ENCODE results near the gene E2F3.

E2F3 gene

GRCh38 chr6:20401205-20402091, at the start of gene E2F3:
Gene E2F3, plus strand, starts transcription at chr6:20401879. Its CDS starts 354 bp downstream, at chr6:20402233.
- peak; percentile 93 for DNase-seq (ENCODE audit: low spot score)

DNA sequence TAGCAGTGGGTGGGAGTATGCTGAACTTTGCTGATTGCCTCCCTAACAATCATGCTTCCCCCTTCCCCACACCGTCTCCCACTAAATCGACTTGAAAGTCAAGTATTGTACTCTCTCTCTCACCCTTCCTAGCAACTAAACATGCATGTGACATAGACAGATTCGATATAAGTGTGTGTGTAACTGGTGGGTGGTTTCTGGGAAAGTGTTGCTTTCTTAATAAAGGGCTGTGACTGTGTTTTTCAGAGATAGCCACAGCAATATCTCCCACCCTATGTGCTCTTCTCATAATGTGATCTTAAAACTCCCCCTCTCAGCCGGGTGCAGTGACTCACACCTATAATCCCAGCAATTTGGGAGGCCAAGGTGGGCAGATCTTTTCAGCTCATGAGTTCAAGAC, 49.3 kb upstream of the E2F3 start:
- DNase-seq (ENCODE audit: low spot score) = no peak

DNA sequence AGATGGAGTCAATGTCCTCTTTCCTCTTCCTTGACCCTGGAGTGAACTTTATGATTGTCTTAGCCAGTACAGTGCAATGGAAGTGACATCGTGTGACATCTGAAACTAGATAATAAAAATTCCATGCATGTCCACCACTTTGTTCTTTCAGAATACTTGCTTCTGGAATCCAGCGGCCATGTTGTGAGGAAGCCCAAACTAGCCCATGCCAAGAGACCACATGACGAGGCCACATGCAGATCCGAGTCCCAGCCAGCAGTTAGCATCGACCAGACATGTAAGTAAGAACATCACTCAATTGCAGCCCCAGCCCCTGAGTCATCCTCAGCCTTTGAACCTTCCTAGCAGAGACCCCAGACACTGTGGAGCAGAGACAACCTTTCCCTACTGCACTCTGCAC, 48.5 kb upstream of the E2F3 start:
- no peak for DNase-seq (ENCODE audit: low spot score)

DNA sequence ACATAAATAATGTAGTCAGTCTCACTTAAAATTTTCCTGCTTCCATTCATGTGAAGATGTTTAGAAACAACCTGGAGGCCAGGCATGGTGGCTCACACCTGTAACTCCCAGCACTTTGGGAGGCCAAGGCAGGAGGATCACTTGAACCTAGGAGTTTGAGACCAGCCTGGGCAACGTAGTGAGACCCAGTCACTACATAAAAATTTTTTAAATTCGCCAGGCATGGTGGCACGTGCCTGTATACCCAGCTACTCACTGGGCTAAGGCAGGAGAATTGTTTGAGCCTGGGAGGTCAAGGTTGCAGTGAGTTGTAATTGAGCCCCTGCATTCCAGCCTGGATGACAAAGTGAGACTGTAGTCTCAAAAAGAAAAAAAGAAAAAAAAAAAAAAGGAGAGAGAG, 47.3 kb upstream of the E2F3 start:
- no peak for DNase-seq (ENCODE audit: low spot score)

GRCh38 chr6:20360471-20361119, 41.1 kb upstream of the E2F3 start:
- no peak for DNase-seq (ENCODE audit: low spot score)

DNA sequence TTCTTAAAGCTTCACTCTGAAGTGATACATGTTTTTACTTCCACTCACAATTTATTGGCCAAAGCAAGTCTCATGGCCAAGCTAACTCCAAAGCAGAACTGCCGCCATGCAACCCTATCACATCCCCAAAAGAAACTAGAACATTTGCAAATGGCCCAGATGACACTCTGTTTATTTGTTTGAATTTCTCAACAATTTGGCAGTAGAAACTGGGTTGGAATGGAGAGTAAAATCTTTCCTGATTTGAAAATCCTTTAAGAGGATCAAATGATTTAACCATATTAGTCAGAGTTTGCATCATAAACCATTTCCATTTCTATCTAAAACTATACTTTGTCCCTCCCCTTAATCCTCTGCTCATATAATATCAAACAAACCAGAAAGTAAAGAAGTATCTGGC, 39.1 kb upstream of the E2F3 start:
- no peak for DNase-seq (ENCODE audit: low spot score)

GRCh38 chr6:20364327-20364726, 37.4 kb upstream of the E2F3 start:
- no peak for DNase-seq (ENCODE audit: low spot score)

DNA sequence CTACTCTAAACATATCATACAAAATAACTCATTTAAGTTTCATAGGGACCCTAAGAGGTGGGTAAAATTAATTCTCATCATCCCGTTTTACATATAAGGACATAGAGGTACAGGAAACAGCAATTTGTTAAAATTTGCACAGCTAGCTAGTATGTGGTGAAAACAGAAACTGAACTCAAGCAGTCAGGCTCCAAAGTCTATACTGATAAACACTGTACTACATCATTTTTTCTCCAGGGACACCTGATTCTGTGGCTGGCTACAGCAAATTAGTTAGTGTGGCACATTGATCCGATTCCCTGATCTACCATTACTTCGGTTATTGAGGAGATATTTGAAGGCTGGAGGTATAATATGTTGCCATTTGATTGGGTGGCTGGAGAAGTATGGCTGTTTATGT, 36.2 kb upstream of the E2F3 start:
- no peak for DNase-seq (ENCODE audit: low spot score)

DNA sequence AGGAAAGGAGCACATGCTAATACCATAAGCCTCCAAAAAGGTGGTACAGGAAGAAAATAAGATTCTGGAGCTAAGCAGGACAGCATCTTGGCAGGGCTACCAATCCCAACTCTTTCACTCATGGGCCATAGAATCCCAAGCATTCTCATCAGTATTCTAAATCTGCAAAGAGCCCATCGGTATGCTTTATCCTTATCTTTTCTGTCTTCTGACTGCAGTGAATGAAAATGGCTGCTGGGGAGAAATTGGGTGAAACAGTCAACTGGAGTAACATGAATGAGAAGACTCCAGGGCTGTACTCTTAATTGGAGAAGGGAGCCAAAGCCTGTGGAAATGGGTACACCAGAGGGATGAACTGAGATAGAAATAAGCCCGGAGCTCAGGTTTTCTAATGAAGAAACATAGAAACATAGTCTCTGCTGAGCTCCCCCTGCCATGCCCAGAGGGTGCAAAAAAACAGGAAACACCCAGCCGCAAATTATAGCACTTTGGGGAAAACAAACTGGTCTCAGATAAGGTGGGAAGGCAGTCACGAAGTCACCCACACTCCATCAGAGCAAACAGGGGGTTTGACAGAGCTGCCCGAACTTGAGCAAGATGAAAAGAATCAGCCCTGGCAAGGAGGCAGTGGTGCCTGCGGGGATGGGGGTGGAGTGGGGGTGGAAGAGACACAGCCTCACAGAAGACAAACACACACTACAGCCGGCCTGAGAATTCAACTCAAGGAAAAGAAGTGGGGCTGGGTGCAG, 35.4 kb upstream of the E2F3 start:
- no peak for DNase-seq (ENCODE audit: low spot score)

GRCh38 chr6:20367743-20368485, 33.8 kb upstream of the E2F3 start:
- no peak for DNase-seq (ENCODE audit: low spot score)

- DNase-seq (ENCODE audit: low spot score) = no peak
Observed at GRCh38 chr6:20370393-20370792, 31.3 kb upstream of the E2F3 start.

DNA sequence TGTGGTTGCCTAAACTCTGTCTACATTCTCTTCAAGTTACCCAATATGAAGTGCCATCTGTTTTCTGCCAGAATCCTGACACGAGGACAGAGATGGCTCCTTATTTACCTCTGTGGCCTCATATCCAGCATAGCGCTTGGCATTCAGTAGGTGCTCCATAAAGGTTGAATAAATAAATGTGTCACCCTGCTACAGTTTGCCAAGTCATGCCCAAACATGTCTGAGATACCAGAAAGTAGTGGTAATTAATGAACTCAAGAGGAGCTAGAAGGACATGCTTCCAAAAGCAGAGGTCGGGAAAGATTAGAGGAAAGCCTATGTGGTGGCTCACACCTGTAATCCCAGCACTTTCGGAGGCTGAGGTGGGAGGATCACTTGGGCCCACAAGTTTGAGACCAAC, 30.9 kb upstream of the E2F3 start:
- DNase-seq (ENCODE audit: low spot score) = no peak

DNA sequence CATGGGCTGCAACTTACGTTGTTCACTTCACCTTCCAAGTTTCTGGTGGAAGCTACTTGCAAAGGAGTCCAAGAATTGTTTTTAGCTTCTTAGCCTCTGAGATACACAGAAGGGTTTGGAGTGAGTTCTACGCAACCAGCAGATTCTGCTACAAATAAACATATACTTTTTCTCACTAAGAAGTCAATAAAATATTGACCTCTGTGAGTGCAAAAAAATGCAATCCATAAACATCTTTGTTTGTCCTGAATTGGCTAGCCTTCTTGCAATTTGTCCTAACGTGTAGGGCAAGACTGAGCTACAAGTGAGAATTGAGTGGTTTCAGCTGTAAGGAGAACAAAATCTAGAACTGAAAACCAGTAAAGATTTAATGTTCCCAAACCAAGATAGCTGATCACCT, 26.2 kb upstream of the E2F3 start:
- no peak for DNase-seq (ENCODE audit: low spot score)

DNA sequence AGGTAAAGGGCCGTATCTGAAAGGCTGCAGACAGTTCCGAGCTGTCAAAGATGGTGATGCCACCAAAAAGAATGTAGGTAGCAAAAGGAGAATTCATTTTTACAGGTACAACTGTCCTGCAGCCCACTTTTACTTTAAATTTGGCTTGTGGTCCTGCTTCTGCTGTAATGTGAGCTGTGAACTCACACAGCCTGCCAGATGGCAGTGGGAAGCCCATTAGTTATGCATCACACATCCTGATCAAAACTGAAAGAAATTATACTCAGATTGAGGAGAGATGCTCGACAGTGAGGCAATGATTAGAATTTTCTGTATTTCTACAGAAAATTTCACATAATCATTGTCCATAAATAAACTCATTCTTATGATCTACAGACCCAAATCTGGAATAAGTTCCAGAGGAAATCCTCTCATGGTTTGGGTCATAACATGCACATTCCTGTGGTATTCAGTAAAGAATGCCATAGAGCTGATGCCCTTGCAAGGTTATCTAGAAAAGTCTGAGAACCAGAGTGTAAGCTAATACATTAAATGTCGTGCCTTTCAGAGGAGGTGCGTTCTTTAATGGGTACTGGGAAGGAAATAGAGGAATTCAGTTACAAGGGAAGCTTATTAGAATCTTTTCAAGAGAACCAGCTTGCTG, 23.9 kb upstream of the E2F3 start:
- no peak for DNase-seq (ENCODE audit: low spot score)

DNA sequence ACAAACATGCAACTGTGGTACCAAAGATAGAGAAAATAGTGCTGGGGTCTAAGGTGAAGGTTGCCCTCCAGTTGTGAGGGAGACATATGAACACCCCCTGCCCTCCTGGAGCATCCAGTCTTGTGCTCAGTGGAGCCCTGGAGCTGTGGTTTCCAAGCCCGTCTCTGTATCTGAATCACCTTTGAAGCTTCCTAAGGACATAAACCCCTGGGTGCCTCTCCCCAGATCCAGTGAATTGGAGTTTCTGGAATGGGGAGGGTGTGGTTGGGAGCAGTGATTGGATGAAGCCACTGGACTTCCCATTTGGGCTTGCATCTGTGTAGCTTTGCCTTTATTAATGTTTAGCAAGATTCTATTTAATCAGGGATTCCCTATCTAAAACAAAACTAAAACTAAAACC, 22.4 kb upstream of the E2F3 start:
- no peak for DNase-seq (ENCODE audit: low spot score)

DNA sequence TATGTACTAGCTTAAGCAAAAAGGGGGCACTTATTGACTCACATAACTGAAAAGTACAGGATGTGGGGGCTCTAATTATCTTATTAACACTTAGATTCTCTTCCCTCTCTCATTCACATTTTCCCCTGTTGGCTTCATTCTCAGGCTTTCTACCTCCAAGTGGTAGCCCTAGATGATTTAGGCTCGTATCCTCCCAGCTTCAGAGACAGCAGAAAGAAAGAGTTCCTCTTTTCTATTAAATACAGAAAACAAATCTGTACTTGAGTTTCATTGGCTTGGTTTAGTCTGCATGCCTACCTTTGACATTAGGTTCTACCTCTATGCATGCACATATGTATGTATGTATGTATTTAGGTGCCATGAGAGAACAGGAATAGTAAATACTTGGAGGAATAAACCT, 15.5 kb upstream of the E2F3 start:
- DNase-seq (ENCODE audit: low spot score) = no peak

DNA sequence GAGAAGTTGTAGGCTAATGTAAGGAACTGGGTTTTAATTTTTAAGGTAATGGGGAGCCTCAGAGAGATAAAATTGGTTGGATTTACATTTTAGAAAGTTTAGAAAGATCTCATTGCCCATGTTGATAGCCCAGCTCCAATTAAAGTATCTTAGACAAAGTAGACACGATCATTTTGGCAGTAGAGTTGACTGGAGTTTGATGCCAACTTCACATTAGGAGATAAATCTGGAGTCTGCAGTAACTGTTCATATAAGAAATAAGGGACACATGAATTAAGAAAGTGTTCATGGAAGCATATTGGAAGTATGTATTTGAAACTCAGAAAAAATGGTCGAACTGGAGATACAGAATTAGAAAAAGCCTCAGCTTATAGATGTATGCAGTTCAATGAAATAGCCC, 12.6 kb upstream of the E2F3 start:
- no peak for DNase-seq (ENCODE audit: low spot score)

- no peak for DNase-seq (ENCODE audit: low spot score)
Observed at GRCh38 chr6:20393297-20393696, 8.4 kb upstream of the E2F3 start.

- no peak for DNase-seq (ENCODE audit: low spot score)
Observed at GRCh38 chr6:20399518-20399917, 2.2 kb upstream of the E2F3 start.

DNA sequence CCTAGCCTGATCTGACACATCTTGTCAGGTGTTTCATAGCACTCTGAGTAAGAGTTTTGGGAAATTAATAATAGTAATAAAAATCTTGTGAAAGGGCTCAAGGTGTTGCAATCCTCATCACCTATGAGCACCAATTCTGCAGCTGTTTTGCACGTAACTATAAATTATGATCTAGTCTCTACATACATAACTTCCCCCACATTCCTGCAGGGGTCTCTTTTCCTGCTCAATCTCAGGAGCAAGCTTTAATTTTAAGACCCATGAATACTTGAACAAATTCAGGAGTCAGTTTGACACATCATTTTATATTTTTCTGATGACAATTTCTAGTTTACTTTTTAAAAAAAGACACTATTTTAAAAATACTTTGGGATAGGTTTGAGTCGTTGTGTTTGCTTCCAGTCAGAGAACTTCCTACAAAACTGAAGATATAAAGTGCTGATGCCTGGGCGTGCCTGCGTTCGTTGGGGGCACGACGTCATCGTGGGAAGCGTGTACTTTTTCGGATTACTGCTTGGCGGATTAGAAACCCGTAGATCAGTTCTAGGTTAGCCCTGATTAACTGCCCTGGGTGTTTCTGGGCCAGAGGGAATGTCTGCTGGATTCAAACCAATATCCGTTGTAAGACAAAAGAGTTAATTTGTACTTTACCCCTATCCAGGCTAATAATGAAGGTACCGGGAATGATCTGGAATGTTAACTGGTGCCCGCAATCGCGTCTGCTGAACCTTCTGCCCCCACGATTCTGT, 1.0 kb upstream of the E2F3 start:
- peak; percentile 73 for DNase-seq (ENCODE audit: low spot score)

DNA sequence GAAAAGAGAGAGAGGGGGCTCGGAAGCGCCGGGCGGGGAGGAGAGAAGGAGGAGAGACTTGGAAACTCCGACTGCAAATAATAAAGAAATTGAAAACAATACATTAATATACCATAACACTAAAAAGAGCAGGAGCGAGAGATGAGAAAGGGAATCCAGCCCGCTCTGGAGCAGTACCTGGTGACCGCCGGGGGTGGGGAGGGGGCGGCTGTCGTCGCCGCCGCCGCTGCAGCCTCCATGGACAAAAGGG, 338 bp downstream of the E2F3 start:
- DNase-seq (ENCODE audit: low spot score) = no peak
